NCI-H526 (cell line): ENCODE results near the gene DPEP1.
"Not testable (repeated sequence)": the region's sequence is repeated elsewhere in the genome, so short reads cannot be mapped to it uniquely, and the experiment has no call there.

ENCODE experiments used
- DNase-seq, 2 experiments: peaks; one replicate each; lab custom pipeline; 2025; lab: John Stamatoyannopoulos, UW

DPEP1 gene

DNA sequence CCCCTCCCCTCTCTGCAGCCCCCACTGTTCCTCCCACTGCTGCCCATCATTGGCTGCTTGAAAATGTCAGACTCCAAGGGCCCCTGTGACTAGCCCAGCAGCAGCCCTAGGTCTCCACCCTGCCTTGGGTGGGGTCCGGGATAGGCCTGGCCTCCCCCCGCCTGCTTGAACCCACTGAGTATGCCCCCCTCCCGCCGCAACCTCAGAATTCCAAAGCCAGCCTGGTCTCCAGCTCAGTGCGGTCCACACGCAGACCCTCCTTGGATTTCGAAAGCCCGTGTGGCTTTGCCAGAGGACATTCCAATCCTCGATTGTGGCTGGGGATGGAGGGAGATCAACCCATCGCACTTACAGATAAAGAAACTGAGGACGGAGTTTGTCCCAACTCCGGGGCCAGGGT is 6.4 kb downstream of the DPEP1 start:
- no peak for DNase-seq

- DNase-seq, result no peak
Measured at GRCh38 chr16:89620406-89620841, 7.0 kb downstream of the DPEP1 start.

GRCh38 chr16:89621136-89621697 is 7.8 kb downstream of the DPEP1 start:
- no peak for DNase-seq

- no peak for DNase-seq
Measured at GRCh38 chr16:89621698-89622409, 8.4 kb downstream of the DPEP1 start.

GRCh38 chr16:89623511-89624261 is 10.2 kb downstream of the DPEP1 start:
- no peak for DNase-seq

DNA sequence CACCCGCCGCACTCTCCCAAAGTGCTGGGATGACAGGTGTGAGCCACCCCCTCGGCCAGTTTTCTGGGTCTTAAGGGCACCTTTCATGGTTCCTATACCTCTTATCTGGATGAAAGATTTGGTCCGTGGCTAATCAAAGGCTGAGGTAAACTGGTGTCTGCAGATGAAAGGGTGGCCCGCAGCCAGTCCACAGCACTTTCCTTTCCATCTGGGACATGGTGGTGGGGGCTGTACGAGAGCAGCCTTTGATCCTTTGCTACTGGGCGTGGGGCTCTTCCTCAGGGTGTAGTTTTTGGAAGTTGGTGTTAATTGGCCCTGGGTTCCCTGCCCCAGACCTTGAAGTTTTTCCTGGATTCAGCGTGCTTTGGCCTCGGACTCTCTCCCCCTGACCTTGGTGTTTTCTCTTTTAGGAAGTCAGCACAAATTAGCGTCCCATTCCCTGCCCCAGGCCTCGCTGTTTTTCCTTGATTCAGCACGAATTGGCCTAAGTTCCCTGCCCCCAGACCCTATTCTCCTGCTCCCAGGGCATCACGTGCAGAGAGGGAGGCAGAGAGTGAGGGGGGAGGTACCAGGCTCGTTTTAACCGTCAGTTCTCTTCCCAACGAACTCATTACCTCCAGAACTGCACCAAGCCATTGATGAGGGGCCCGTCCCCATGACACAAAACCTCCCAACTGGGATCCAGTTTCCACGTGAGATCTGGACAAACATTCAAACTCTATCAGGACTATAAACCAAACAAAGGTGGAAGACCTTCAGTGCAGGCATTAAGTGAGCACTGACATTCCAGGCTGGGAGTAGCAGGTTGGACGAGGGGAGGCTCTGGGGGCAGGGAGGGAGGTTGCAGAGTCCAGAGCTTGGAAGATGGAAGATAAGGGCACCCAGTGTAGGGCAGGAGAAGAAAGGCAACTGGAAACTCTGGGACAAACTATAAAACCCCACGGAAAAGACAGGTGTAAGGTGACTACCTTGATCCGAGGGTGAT is 11.6 kb downstream of the DPEP1 start:
- DNase-seq, result no peak

GRCh38 chr16:89629827-89630610 is 16.6 kb downstream of the DPEP1 start:
- DNase-seq, result no peak

- DNase-seq, result no peak
Measured at GRCh38 chr16:89633064-89633631, 19.7 kb downstream of the DPEP1 start.

- DNase-seq, result not testable (repeated sequence)
Measured at GRCh38 chr16:89634463-89635385, 21.3 kb downstream of the DPEP1 start.

DNA sequence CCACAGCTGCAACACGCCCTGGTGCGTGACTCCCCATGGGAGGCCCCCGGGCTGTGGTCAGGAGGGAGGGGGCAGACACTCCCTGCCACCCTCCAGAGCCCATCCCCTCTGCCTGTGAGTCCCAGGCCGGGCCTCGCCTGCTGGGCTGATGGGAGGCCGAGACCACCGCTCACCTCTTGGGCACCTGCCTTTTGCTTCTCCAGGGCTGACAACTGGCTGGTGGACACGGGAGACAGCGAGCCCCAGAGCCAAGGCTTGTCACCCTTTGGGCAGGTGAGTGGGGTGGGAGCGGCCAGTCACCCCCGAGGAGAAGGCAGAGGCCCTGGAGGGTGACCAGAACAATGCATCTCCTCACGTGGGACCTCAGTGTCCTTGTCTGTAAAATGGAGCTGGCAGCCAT is 23.2 kb downstream of the DPEP1 start:
- DNase-seq, result no peak

DNA sequence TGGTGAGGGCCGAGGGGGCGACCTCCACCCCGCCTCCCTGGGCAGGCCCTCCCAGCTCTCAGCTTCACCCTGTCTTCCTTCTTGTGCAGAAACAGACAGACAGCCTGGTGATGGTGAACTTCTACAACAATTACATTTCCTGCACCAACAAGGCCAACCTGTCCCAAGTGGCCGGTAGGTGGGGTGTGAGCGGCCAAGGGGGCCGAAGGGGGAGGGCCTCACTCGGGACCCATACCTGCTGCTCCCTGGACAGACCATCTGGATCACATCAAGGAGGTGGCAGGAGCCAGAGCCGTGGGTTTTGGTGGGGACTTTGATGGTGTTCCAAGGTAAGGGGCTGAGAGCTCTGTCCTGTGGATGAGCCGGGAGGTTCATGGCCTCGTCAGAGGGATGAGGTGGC is 23.9 kb downstream of the DPEP1 start:
- DNase-seq, result no peak

DNA sequence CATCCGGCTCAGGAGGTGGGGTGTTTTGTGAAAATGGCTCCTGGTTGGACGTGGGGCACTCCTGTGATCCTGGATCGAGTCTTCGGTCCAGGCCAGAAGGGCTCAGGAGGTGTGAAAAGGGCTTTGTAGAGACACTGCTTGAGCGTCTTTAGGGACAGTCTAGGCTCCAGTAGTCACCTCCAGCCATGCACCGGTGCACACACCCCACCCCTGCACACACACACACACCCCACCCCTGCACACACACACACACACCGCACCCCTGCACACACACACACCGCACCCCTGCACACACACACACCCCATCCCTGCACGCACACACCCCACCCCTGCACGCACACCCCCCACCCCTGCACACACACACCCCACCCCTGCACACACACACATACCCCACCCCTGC is 25.0 kb downstream of the DPEP1 start:
- no peak for DNase-seq

- DNase-seq, result no peak
Measured at GRCh38 chr16:89639385-89639784, 25.9 kb downstream of the DPEP1 start.

- no peak for DNase-seq
Measured at GRCh38 chr16:89641458-89642119, 28.1 kb downstream of the DPEP1 start.

GRCh38 chr16:89642574-89642973 is 29.1 kb downstream of the DPEP1 start:
- DNase-seq, result no peak

- no peak for DNase-seq
Measured at GRCh38 chr16:89643769-89644300, 30.4 kb downstream of the DPEP1 start.

GRCh38 chr16:89645122-89645521 is 31.7 kb downstream of the DPEP1 start:
- DNase-seq, result no peak

GRCh38 chr16:89646270-89646669 is 32.8 kb downstream of the DPEP1 start:
- no peak for DNase-seq

- DNase-seq, result no peak
Measured at GRCh38 chr16:89646906-89647305, 33.5 kb downstream of the DPEP1 start.
